ENCODE data around the gene NUP133.

DNA sequence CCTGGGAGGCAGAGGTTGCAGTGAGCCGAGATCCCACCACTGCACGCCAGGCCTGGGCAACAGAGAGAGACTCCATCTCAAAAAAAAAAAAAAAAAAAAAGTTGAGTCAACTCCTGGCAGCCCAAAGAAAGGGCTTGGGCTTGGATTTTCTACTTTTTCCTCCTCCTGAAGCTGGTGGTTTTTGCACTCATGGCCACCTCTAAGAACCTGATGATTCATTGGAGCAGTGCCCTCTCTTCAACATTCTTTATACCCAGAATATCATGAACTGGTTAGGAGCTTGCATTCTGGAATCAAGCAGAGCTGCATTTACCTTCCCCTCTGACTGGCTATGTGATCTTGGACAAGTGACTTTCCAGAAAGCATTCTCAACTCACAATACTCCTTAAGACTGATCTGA, 70.7 kb downstream of the NUP133 start:
- TF ChIP-seq, protein P1, sequence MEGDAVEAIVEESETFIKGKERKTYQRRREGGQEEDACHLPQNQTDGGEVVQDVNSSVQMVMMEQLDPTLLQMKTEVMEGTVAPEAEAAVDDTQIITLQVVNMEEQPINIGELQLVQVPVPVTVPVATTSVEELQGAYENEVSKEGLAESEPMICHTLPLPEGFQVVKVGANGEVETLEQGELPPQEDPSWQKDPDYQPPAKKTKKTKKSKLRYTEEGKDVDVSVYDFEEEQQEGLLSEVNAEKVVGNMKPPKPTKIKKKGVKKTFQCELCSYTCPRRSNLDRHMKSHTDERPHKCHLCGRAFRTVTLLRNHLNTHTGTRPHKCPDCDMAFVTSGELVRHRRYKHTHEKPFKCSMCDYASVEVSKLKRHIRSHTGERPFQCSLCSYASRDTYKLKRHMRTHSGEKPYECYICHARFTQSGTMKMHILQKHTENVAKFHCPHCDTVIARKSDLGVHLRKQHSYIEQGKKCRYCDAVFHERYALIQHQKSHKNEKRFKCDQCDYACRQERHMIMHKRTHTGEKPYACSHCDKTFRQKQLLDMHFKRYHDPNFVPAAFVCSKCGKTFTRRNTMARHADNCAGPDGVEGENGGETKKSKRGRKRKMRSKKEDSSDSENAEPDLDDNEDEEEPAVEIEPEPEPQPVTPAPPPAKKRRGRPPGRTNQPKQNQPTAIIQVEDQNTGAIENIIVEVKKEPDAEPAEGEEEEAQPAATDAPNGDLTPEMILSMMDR (IDR thresholded peaks at IDR 0.05), result no peak
- TF ChIP-seq POLR2A (IDR thresholded peaks at IDR 0.05), result no peak

Data from thyroid gland (tissue), 4 donors.